ENCODE data around the gene CWH43.
"Not testable (repeated sequence)": the region's sequence is repeated elsewhere in the genome, so short reads cannot be mapped to it uniquely, and the experiment has no call there.

Gene CWH43

DNA sequence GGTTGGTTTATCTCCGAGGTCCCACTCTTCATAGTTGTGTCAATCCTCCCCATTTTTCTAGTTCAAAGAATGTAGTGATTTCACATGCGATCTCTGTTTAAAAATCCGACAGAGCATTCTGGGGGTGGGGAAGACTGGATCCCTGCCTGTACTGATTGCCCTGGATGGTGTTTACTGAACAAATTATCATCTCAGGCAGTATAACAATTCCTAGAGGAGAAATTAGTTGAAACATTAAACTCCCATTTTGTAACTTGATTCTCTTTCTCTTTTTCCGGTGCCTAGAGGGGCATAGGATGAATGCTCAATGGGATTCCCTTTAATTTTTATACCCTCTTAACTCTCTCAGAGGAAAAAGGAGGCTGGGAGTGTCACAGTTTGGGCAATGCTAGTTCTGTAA is 10.0 kb upstream of the CWH43 start:
- DNase-seq (ENCODE audit: low read depth) = no peak

GRCh38 chr4:48979914-48980579 is 6.0 kb upstream of the CWH43 start:
- DNase-seq (ENCODE audit: low read depth) = peak; percentile 15

DNA sequence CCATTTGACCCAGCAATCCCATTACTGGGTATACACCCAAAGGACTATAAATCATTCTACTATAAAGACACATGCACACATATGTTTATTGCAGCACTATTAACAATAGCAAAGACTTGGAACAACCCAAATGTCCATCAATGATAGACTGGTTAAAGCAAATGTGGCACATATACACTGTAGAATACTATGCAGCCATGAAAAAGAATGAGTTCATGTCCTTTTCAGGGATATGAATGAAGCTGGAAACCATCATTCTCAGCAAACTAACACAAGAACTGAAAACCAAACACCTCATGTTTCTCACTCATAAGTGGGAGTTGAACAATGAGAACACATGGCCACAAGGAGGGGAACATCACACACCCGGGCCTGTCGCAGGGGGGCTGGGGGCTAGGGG is 2.1 kb upstream of the CWH43 start:
- not testable (repeated sequence) for DNase-seq (ENCODE audit: low read depth)

GRCh38 chr4:48985602-48985975 is 486 bp upstream of the CWH43 start:
- DNase-seq (ENCODE audit: low read depth) = no peak

DNA sequence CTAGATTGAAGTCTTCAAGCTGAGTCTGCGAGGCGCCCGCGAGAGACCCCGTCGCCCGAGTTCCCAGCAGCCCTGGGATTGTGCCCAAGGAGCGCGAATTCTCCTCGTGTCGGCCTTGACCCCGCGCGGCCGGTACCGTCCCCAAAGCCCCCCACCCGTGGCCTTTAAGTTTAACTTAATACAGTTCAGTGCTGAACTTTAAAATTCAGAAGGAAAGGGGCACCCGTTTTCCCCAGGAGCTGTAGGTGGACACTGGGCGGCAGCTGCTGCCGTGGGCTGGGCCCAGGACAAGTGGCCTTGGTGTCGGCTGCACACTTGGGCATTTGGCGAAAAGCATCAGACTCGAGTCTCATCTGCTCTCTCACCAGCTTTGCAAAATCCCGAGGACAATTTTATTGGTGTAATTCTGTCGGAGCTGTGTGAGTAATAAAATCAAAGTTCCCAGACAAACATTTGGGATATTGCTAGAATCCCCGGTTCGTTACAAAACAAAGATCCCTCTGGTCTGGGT is 634 bp downstream of the CWH43 start:
- DNase-seq (ENCODE audit: low read depth) = no peak

DNA sequence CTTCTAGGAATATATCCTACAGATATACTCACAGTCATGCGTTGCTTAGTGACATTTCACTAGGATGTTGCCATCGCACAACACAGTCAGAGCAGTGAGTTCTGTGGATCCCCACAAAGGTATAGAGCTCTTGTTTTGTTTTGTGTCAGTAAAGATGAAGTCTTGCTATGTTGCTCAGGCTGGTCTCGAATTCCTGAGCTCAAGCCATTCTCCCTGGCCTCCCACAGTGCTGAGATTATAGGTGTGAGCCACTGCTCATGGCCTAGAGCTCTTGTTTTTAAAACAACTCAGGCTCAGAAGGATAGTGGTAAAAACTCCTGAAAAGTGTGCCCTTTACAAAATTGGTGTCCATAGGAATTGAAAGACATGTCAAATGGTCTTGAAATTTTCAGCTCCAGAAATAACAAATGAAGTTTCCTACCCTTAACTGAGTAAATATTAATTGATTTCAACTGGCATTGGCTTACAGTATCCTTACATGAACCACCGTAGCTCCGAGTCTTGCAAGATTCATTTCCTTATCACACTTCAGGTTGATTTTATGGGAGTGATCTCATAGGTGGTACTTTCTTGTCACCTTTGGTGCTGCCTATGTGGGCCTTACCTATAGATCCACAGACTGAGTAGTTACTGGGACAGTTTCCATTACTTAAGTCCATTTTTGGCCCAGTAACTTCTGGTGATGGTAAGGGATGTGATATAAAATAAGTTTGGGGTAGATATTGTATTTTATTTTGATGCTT is 3.6 kb downstream of the CWH43 start:
- no peak for DNase-seq (ENCODE audit: low read depth)

GRCh38 chr4:48991357-48991756 is 5.3 kb downstream of the CWH43 start:
- no peak for DNase-seq (ENCODE audit: low read depth)

DNA sequence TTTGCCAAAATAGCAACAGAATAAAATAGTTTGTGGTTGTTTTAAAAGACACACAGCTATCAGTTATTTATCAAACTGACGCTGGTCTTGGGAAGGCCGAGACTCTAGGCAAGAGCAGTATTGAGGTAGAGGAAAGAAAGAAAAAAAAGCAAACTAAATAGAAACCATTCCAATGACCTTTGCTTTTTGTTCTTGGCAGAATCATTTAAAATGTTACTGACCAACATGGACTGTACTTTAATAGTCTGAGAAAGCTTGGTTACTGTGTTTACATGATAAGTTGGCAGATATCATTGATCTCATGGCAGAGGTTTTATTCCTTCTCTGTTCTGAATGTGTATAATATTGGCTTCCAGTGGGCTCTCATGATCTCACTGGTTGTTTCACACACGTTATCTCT is 11.9 kb downstream of the CWH43 start:
- DNase-seq (ENCODE audit: low read depth) = no peak

DNA sequence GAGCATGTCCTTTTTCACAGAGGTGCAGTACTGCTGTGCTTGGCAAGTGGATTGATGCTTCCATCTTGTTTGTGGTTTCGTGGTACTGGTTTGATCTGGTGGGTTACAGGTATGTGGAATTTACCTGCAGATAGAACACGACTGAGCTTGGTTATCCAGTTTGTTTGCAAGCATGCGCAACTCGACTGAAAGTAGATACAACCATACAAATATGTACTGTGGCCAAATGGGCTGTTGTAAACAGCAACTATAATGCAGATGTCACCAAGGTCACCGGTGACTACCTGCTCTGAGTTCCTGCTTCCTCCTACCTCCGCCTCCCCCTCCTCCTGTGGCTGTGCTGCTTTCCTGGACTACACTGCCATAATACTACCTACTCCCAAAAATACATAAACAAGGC is 12.4 kb downstream of the CWH43 start:
- no peak for DNase-seq (ENCODE audit: low read depth)

GRCh38 chr4:49000806-49001205 is 14.7 kb downstream of the CWH43 start:
- DNase-seq (ENCODE audit: low read depth) = no peak

DNA sequence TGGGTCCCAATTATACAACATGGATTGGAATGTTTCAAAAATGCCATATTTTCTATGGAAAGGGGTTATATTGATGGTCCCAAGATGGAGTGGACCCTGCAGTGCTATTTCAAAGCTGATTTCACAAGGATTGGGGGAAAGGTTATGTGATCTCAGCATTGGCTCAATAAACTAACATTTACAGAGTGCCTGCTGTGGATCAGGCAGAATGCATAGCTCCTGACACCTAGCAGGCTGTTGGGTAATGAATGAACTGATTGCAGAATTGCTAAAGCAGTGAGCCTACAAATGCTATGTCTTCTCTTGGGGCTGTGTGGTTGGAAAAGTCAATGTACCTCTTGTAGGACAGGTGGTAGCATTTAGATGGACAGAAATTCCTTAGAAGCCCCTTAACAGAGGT is 16.9 kb downstream of the CWH43 start:
- no peak for DNase-seq (ENCODE audit: low read depth)

- no peak for DNase-seq (ENCODE audit: low read depth)
These were observed 32.7 kb downstream of the CWH43 start for GRCh38 chr4:49018718-49019295.

DNA sequence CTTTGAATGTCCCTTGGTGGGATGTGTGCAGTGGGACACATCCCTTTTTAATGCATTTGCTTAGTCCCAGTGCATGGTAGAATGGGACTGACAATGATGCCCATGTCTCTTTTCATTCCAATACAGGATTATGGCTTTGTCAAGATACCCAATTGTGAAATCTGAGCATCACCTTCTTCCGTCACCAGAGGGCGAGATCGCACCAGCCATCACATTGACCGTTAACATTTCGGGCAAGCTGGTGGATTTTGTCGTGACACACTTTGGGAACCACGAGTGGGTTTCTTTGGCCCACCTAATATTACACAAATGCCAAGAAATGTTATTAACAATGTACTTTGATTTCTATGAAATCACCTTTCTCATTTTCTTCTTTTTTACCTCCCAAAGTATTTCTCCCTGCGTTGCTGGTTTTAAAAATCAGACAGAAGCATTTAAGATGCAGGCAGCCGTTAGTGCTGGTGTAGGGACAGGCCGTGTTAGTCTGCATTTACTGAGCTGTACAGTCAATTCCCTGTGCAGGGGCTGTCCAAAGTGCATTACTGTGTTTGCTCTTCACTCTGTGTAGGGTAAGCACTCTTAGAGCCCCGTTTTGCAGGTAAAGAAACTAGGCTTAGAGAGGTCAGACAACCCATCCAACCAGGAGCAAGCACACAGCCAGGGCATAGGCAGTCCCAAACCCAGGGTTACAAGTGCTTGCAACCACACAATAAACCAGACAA is 46.5 kb downstream of the CWH43 start:
- peak; percentile 17 for DNase-seq (ENCODE audit: low read depth)

DNA sequence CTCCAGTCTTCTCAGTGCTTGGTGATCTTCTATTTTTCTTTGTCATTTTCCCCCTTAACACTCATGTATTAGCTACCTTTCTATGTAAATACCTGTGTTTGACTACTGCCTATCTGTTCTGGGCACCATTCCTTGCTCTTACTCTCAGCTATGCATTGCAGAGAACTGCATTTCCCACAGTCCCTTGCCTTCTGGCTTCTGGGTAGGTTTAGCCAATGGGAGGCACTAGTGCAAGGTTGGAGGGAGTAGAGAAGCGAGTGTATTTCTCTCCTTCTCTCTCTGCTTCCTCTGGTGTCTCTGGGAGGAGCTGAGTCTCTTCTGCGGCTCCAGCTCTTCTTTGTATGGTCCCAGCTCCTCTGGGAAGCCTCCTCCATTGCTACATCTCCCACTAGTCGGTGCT is 50.5 kb downstream of the CWH43 start:
- no peak for DNase-seq (ENCODE audit: low read depth)

DNA sequence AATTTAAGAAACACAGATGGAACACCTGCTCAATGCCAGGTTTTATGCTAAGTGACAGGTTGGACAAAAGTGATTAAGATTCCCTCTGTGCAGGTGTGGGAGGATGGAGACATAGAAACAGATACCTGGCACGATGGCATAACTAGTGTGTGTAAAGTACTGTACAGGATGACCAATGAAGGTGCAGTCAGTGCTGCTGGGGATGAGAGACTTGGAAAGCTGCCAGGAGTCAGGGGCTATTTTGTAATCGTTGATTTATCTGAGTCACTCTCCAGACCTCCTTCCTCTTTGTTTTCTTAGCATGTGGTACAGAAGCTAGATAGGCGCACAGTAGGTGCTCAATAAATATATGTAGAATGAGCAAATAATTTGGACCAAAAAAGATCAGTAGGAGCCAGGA is 58.2 kb downstream of the CWH43 start:
- peak; percentile 1 for DNase-seq (ENCODE audit: low read depth)

DNA sequence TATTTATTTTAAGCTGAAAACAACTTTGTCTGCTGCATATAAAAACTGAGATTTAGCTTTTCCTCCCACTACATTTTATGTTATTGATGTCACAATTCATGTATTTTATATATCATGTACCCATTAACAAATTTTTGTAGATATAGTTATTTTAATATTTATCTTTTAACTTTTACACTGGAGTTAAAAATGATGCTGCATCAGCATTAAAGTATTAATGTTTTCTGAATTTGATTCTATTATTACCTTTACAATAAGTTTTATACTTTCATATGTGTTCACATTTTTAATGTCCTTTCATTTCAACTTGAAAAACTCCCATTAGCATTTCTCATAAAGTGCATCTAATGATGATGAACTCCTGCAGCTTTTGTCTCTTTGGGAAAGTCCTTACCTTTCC is 72.2 kb downstream of the CWH43 start:
- DNase-seq (ENCODE audit: low read depth) = no peak

- peak; percentile 0 for DNase-seq (ENCODE audit: low read depth)
These were observed 77.6 kb downstream of the CWH43 start for GRCh38 chr4:49063670-49064069.

GRCh38 chr4:49072196-49072595 is 86.1 kb downstream of the CWH43 start:
- not testable (repeated sequence) for DNase-seq (ENCODE audit: low read depth)

- DNase-seq (ENCODE audit: low read depth) = not testable (repeated sequence)
These were observed 105.8 kb downstream of the CWH43 start for GRCh38 chr4:49091883-49092282.

- DNase-seq (ENCODE audit: low read depth) = peak; percentile 41
These were observed 106.6 kb downstream of the CWH43 start for GRCh38 chr4:49092608-49093135.

DNA sequence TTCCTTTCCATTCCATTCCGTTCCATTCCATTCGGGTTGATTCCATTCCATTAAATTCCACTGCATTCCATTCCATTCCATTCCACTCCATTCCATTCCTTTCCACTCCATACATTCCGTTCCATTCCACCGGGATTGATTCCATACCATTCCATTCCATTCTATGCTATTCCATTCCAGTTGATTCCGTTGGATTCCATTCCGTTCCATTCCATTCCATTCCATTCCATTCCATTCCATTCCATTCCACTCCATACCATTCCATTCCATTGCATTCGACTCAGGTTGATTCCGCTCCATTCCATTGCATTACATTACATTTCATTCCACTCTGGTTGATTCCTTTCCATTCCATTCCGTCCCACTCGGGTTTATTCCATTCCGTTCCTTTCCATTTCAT is 110.1 kb downstream of the CWH43 start:
- not testable (repeated sequence) for DNase-seq (ENCODE audit: low read depth)

GRCh38 chr4:49096627-49097026 is 110.6 kb downstream of the CWH43 start:
- DNase-seq (ENCODE audit: low read depth) = not testable (repeated sequence)

Measured in iris pigment epithelial cell (primary cell).